Neuronal stem cell (in vitro differentiated cells): ENCODE data around the gene SLC2A9.
A peak's percentile ranks its signal among the peaks of the same experiment; 100 is the strongest.

Source experiments
- DNase-seq: peaks from one replicate; pipeline ENCODE4 v3.0.0-alpha.2; 2013; ENCODE audit warnings: low spot score
- H2AFZ ChIP-seq: one replicate; pipeline ENCODE4 v1.6.1; 2013; ENCODE audit warnings: mild to moderate bottlenecking, low read length, inconsistent platforms
- H2AK5ac ChIP-seq: 2 replicates; pipeline ENCODE4 v1.6.1; 2013; ENCODE audit warnings: low read depth, mild to moderate bottlenecking, inconsistent platforms, low read length, moderate library complexity, mixed read lengths
- H2BK120ac ChIP-seq: 2 replicates; pipeline ENCODE4 v1.6.1; 2013; ENCODE audit warnings: low read depth, mild to moderate bottlenecking, inconsistent platforms, low read length, moderate library complexity, mixed read lengths
- H2BK12ac ChIP-seq: one replicate; pipeline ENCODE4 v1.6.1; 2013; ENCODE audit warnings: low read length, inconsistent platforms
- H2BK15ac ChIP-seq: 2 replicates; pipeline ENCODE4 v1.6.1; 2013; ENCODE audit warnings: mild to moderate bottlenecking, low read length, inconsistent platforms, mixed read lengths
- H2BK5ac ChIP-seq: one replicate; pipeline ENCODE4 v1.6.1; 2013; ENCODE audit warnings: inconsistent platforms, mild to moderate bottlenecking, low read length, moderate library complexity
- H3K14ac ChIP-seq: one replicate; pipeline ENCODE4 v1.6.1; 2013; ENCODE audit warnings: low read length, inconsistent platforms
- H3K18ac ChIP-seq: 2 replicates; pipeline ENCODE4 v1.6.1; 2013; ENCODE audit warnings: low read length, inconsistent platforms
- H3K23ac ChIP-seq: 2 replicates; pipeline ENCODE4 v1.6.1; 2013; ENCODE audit warnings: low read depth, mild to moderate bottlenecking, mixed read lengths, low read length, inconsistent platforms; ENCODE audit not compliant: poor library complexity
- H3K27ac ChIP-seq: replicated peaks from 3 replicates; pipeline ENCODE4 v1.5.1; 2013; ENCODE audit warnings: low read length, inconsistent platforms
- H3K27me3 ChIP-seq, 3 experiments: 2 replicates each; pipeline ENCODE4 v1.6.1; 2013; ENCODE audit warnings: low read length in 3 of 3, mild to moderate bottlenecking in 2 of 3, inconsistent platforms in 1 of 3, low read depth in 1 of 3, mixed read lengths in 1 of 3, moderate library complexity in 1 of 3; ENCODE audit not compliant: control insufficient read depth in 3 of 3, insufficient read depth in 3 of 3
- H3K36me3 ChIP-seq, 2 donors: replicated peaks in 1 of 2; 2 replicates each; pipeline ENCODE4 v1.6.1; 2013; ENCODE audit warnings: low read length in 2 of 2; ENCODE audit not compliant: control insufficient read depth in 2 of 2, insufficient read depth in 2 of 2
- H3K4ac ChIP-seq: 2 replicates; pipeline ENCODE4 v1.6.1; 2013; ENCODE audit warnings: inconsistent platforms, mild to moderate bottlenecking, low read length, moderate library complexity
- H3K4me1 ChIP-seq, 2 donors: 1 replicate in 1 of 2; 2 replicates in 1 of 2; pipeline ENCODE4 v1.6.1; 2013; ENCODE audit warnings: low read length in 2 of 2, low read depth in 1 of 2; ENCODE audit not compliant: control insufficient read depth in 2 of 2, insufficient read depth in 1 of 2
- H3K4me2 ChIP-seq: one replicate; pipeline ENCODE4 v1.6.1; 2013; ENCODE audit warnings: mild to moderate bottlenecking, low read length, inconsistent platforms; ENCODE audit not compliant: insufficient read depth, poor library complexity, severe bottlenecking
- H3K4me3 ChIP-seq, 2 donors: 2 replicates each; pipeline ENCODE4 v1.5.1; 2013; ENCODE audit warnings: low read length in 2 of 2, mild to moderate bottlenecking in 2 of 2, inconsistent platforms in 1 of 2, moderate library complexity in 1 of 2
- H3K79me1 ChIP-seq: one replicate; pipeline ENCODE4 v1.6.1; 2013; ENCODE audit warnings: low read depth, mild to moderate bottlenecking, inconsistent platforms, low read length, moderate library complexity
- H3K9ac ChIP-seq: one replicate; pipeline ENCODE4 v1.6.1; 2013; ENCODE audit warnings: mild to moderate bottlenecking, low read depth, low read length, inconsistent platforms; ENCODE audit not compliant: poor library complexity
- H3K9me3 ChIP-seq, 2 donors: replicated peaks in 1 of 2; 2 replicates each; pipeline versions ENCODE3 to v1.6.1; 2013; ENCODE audit warnings: low read length in 2 of 2, mild to moderate bottlenecking in 2 of 2, inconsistent platforms in 1 of 2, low read depth in 1 of 2, mixed read lengths in 1 of 2, moderate library complexity in 1 of 2; ENCODE audit not compliant: control insufficient read depth in 2 of 2, insufficient read depth in 1 of 2
- H4K8ac ChIP-seq: one replicate; pipeline ENCODE4 v1.6.1; 2013; ENCODE audit warnings: low read depth, mild to moderate bottlenecking, inconsistent platforms, low read length, moderate library complexity
- H4K91ac ChIP-seq: one replicate; pipeline ENCODE4 v1.6.1; 2013; ENCODE audit warnings: low read length, low read depth, mild to moderate bottlenecking, inconsistent platforms; ENCODE audit not compliant: poor library complexity
- WGBS, 2 donors: extraction: QIAGEN DNeasy Blood & Tissue Kit; methylation state at CpG; one replicate each; pipeline ENCODE4 v1.1.7; 2013; ENCODE audit warnings: missing lambda C conversion rate in 2 of 2, mixed read lengths in 1 of 2; ENCODE audit not compliant: insufficient read length in 2 of 2, insufficient replicate concordance in 1 of 2; ENCODE audit errors: extremely low coverage in 2 of 2; 5-methylcytosine and 5-hydroxymethylcytosine counted together

Gene SLC2A9

DNA sequence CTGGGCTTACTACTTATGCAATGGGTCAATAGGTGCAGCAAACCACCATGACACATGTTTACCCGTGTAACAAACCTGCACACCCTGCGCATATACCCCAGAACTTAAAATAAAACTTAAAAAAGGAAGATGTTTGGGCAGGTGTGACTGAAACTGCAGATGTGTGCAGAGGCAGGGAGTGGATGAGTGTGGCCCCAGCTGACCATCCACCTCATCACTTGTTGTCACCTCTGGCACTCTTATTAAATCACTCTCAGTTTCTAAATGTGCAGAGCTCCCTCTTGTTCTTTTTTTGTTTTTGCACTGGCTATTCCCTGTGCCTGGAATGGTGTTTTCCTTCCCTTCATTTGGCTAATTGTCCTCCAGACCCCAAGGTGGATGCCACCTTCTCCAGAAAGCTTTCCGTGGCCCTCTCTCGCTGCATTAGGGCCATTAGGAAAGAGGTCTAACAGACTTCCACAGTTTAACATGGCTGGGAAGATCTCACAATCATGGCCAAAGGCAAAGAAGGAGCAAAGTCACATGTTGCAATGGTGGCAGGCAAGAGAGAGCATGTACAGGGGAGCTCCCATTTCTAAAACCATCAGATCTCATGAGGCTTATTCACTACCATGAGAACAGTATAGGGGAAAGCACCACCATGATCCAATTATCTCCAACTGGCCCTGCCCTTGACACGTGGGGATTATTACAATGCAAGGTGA, 58.5 kb downstream of the SLC2A9 start:
- WGBS, 2 donors, result no CpG with 5 or more reads among the region's 5 CpGs
- no peak overlapping the region for H3K18ac ChIP-seq

DNA sequence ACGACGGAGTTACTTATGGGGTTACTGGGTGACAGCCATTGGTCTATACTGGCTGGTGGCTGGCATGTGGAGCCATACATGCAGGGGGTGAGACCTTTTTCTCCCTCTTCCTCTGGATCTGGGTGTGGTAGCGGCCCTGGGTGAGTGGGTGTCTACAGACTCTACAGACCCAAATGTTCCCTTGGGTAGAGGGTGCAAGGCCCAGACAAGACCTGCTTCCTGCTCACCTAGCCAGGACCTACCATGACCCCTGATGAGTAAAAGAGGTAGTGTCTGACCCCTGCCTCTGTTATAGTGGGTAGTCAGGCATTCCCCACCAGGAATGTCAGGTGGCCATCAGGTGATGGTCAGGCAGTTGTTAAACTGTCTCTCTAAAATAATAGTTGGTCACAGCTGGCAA, 66.8 kb downstream of the SLC2A9 start:
- no peak overlapping the region for H3K14ac ChIP-seq
- no peaks in the 10 kb centered on the region for H3K79me1 ChIP-seq
- peaks cover 2 to 5% of the 10 kb centered on the region in 2 donors for H3K4me1 ChIP-seq
- H4K91ac ChIP-seq, result peak overlapping the region; percentile 53
- no peak for DNase-seq
- no peak overlapping the region for H2AK5ac ChIP-seq
- no peak overlapping the region for H2AFZ ChIP-seq
- H3K23ac ChIP-seq, result no peak overlapping the region
- H3K36me3 ChIP-seq, result no peaks in the 10 kb centered on the region
- no peak overlapping the region for H3K9ac ChIP-seq
- WGBS, 2 donors, result no CpG with 5 or more reads among the region's 3 CpGs
- H2BK120ac ChIP-seq, result no peak overlapping the region
- H4K8ac ChIP-seq, result no peak overlapping the region
- H3K18ac ChIP-seq, result no peak overlapping the region
- no peaks in the 10 kb centered on the region for H3K9me3 ChIP-seq
- no peak overlapping the region for H2BK15ac ChIP-seq
- no peak overlapping the region for H2BK12ac ChIP-seq
- H3K4ac ChIP-seq, result no peak overlapping the region
- no peak overlapping the region for H3K27ac ChIP-seq
- no peak overlapping the region for H3K4me2 ChIP-seq
- H2BK5ac ChIP-seq, result no peak overlapping the region
- H3K4me3 ChIP-seq, result no peak overlapping the region
- no peaks in the 10 kb centered on the region for H3K27me3 ChIP-seq

More for the DNA sequence above, 58.5 kb downstream of the SLC2A9 start:
- Histone ChIP-seq H3K9me3 (no peaks in the 10 kb centered on the region), H4K91ac (no peak overlapping the region), H3K23ac (no peak overlapping the region), H2BK15ac (no peak overlapping the region), H3K79me1 (no peaks in the 10 kb centered on the region), H2AFZ (no peak overlapping the region), H3K4me3 (no peak overlapping the region), H3K4me1 (no peaks in the 10 kb centered on the region), H3K4me2 (no peak overlapping the region), H2BK120ac (no peak overlapping the region), H3K27ac (no peak overlapping the region), H3K36me3 (no peaks in the 10 kb centered on the region), H4K8ac (no peak overlapping the region), H3K14ac (no peak overlapping the region), H3K9ac (no peak overlapping the region), H2BK12ac (no peak overlapping the region), H2BK5ac (no peak overlapping the region), H3K4ac (no peak overlapping the region), H2AK5ac (no peak overlapping the region), H3K27me3 (no peaks in the 10 kb centered on the region)
- DNase-seq, result no peak

DNA sequence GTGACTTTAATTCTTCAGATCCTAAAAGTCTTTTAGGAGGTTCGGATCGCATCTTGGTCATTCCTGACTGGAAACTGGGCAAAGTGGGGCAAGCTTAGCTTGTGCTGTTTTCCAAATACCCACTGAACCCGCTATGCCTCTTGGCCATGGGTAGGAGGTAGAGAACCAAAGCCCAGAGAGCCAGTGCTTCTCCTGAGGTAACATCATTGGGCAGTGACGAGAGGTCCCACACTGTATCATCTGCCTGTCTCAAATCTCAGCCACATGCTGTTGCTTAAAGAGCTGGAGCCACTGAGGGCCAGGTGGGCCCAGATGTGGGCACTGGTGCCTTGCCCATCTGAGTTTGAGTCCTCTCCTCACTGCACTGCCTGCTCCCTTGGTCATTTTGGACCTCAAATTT, 68.2 kb downstream of the SLC2A9 start:
- Histone ChIP-seq H3K14ac (no peak overlapping the region), H3K4me2 (no peak overlapping the region), H3K27me3 (no peaks in the 10 kb centered on the region), H2AK5ac (no peak overlapping the region), H3K27ac (no peak overlapping the region), H3K79me1 (no peaks in the 10 kb centered on the region), H3K4me1 (peaks cover 5 to 7% of the 10 kb centered on the region in 2 donors), H3K9ac (no peak overlapping the region), H3K4me3 (no peak overlapping the region), H3K23ac (no peak overlapping the region), H4K8ac (no peak overlapping the region), H2AFZ (no peak overlapping the region), H2BK15ac (no peak overlapping the region), H3K18ac (no peak overlapping the region), H3K36me3 (no peaks in the 10 kb centered on the region), H4K91ac (no peak overlapping the region), H3K9me3 (no peaks in the 10 kb centered on the region), H2BK120ac (no peak overlapping the region), H2BK12ac (no peak overlapping the region), H2BK5ac (no peak overlapping the region), H3K4ac (no peak overlapping the region)
- DNase-seq, result no peak
- no CpG with 5 or more reads among the region's 4 CpGs for WGBS, 2 donors

DNA sequence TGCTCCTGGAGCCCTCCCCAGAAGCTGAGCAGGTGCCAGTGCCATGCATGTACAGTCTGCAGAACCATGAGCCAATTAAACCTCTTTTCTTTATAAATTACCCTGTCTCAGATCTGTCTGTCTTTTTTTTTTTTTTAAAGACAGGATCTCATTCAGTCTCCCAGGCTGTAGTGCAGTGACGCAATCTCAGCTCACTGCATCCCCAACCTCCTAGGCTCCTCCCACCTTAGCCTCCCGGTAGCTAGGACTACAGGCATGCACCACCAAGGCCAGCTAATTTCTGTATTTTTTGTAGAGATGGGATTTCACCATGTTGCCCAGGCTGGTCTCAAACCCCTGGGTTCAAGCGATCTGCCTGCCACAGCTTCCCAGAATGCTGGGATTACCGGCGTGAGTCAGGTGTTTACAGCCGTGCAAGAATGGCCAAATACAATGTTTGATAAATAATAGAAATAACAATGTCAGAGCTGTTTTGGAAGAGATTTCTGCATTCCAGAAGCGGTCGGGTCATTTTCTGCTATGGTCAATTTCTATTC, 68.8 kb downstream of the SLC2A9 start:
- no peak overlapping the region for H3K4me3 ChIP-seq
- H2BK15ac ChIP-seq, result no peak overlapping the region
- no peak overlapping the region for H2AFZ ChIP-seq
- H3K4me2 ChIP-seq, result no peak overlapping the region
- H3K27ac ChIP-seq, result no peak overlapping the region
- no peaks in the 10 kb centered on the region for H3K27me3 ChIP-seq
- no peak overlapping the region for H2BK12ac ChIP-seq
- no peaks in the 10 kb centered on the region for H3K79me1 ChIP-seq
- no peak overlapping the region for H3K14ac ChIP-seq
- DNase-seq, result no peak
- H2AK5ac ChIP-seq, result no peak overlapping the region
- no peak overlapping the region for H3K23ac ChIP-seq
- H3K9ac ChIP-seq, result no peak overlapping the region
- H3K4me1 ChIP-seq, result peaks cover 5 to 7% of the 10 kb centered on the region in 2 donors
- no peak overlapping the region for H3K4ac ChIP-seq
- no peak overlapping the region for H2BK5ac ChIP-seq
- no peaks in the 10 kb centered on the region for H3K9me3 ChIP-seq
- no peaks in the 10 kb centered on the region for H3K36me3 ChIP-seq
- no peak overlapping the region for H4K8ac ChIP-seq
- no peak overlapping the region for H2BK120ac ChIP-seq
- no CpG with 5 or more reads among the region's 8 CpGs for WGBS, 2 donors
- H3K18ac ChIP-seq, result no peak overlapping the region
- no peak overlapping the region for H4K91ac ChIP-seq
